Naive B cell (primary cell): ENCODE measurements around the gene CAPN15. TPM values are rescaled to one million over a fixed set of nuclear protein-coding genes. Genes with fewer than 3 reads are reported as not detected.

ENCODE experiments used
- ATAC-seq, 2 donors: fragments of 150-1000 bp; cut with Tn5 transposase; 2 replicates each; pipeline ENCODE4 v1.10.0; 2021; ENCODE audit warnings: low read depth in 2 of 2, mild to moderate bottlenecking in 2 of 2, moderate library complexity in 2 of 2
- DNase-seq: peaks from one replicate; pipeline ENCODE4 v3.0.0; 2022
- H3K27ac Mint-ChIP-seq, 6 donors: one replicate each; pipeline ENCODE4 v1.8.0; 2020 to 2022; ENCODE audit warnings: mild to moderate bottlenecking in 6 of 6, mixed read lengths in 6 of 6, moderate library complexity in 5 of 6, inconsistent platforms in 2 of 6
- H3K27me3 Mint-ChIP-seq, 3 donors: one replicate each; pipeline ENCODE4 v1.8.0; 2021 to 2022; ENCODE audit warnings: mixed read lengths in 3 of 3, mild to moderate bottlenecking in 1 of 3
- H3K36me3 Mint-ChIP-seq, 2 donors: one replicate each; pipeline ENCODE4 v1.8.0; 2020 to 2022; ENCODE audit warnings: mixed read lengths in 2 of 2, inconsistent platforms in 1 of 2, mild to moderate bottlenecking in 1 of 2
- H3K4me1 Mint-ChIP-seq, 3 donors: one replicate each; pipeline ENCODE4 v1.8.0; 2020 to 2022; ENCODE audit warnings: mixed read lengths in 3 of 3, inconsistent platforms in 1 of 3, mild to moderate bottlenecking in 1 of 3, moderate library complexity in 1 of 3
- H3K4me3 Mint-ChIP-seq, 8 donors: one replicate each; pipeline ENCODE4 v1.8.0; 2020 to 2022; ENCODE audit warnings: mild to moderate bottlenecking in 8 of 8, mixed read lengths in 8 of 8, moderate library complexity in 8 of 8, inconsistent platforms in 2 of 8
- H3K9me3 Mint-ChIP-seq, 7 donors: one replicate each; pipeline ENCODE4 v1.8.0; 2020 to 2022; ENCODE audit warnings: mixed read lengths in 7 of 7, mild to moderate bottlenecking in 5 of 7, inconsistent platforms in 2 of 7, moderate library complexity in 1 of 7
- polyA plus RNA-seq, 6 donors: library from polyadenylated mRNA; unstranded; fragments of 300-500 nt; fragmentation: Illumina TruSeq; gene quantifications; one replicate each; pipeline ENCODE4 v1.2.3, GENCODE V29; 2021; ENCODE audit warnings: low read depth in 6 of 6

Gene CAPN15
- polyA plus RNA-seq, 6 donors from 2014 or later = 4.3 to 11.0 (median 5.0) TPM

DNA sequence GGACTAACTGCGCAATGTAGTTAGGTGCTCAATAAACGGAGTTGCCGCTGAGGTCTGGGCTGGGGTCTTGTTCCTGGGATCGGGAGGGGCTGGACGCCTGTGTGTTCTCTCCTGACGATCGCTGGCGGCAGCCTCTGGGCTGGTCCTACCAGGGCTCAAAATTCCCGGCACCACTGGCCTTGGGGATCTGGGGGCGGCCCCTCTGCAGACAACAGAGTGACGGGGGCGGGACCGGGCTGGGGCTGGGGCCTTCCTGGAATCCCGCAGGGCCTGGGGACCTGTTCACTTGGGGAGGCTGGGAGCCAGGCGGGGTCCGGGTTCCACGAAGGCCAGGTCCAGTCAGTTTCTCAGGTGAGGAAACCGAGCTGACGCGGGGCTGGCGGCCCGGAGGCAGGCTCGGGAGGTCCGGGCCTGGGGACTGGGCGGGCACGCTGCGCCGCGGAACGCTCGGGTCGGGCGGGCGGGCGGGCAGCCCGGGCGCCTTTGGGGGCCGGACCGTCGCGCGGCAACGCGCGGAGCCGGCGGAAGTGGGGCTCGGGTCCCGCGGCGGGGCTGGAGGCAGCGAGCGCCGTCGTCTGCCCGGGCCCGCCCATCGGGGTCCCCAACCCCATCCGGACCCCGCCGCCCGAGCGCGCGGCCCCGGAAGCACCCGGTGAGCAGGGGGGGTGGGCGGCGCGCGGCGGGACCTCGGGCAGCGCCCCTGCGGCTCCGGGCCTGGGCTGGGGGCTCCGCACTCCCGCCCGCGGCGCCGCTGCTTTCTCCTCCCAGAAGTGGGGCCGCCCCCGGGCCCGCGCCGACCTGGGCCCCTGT is 42.1 kb downstream of the CAPN15 start, which contains the start of gene PIGQ:
Gene PIGQ, plus strand, starts transcription at position 524 of the 810 bp plus-strand sequence. CDS start 4,107 bp downstream, outside the sequence.
- ATAC-seq (peak; percentile 62 to 75), DNase-seq (peak; percentile 60)
- H3K4me3 Mint-ChIP-seq = peak within 1 kb of the TSS; percentile 84 to 94 (median 90)
- H3K27me3 Mint-ChIP-seq = no peaks in the 10 kb centered on the region
- H3K27ac Mint-ChIP-seq = peak within 1 kb of the TSS in 5 of 6 donors; percentile 60 to 99 (median 89)
- H3K4me1 Mint-ChIP-seq = peaks cover 29 to 36% (median 34%) of the 10 kb centered on the region in 3 donors
- H3K9me3 Mint-ChIP-seq = no peaks in the 10 kb centered on the region
- H3K36me3 Mint-ChIP-seq = no peaks in the 10 kb centered on the region

DNA sequence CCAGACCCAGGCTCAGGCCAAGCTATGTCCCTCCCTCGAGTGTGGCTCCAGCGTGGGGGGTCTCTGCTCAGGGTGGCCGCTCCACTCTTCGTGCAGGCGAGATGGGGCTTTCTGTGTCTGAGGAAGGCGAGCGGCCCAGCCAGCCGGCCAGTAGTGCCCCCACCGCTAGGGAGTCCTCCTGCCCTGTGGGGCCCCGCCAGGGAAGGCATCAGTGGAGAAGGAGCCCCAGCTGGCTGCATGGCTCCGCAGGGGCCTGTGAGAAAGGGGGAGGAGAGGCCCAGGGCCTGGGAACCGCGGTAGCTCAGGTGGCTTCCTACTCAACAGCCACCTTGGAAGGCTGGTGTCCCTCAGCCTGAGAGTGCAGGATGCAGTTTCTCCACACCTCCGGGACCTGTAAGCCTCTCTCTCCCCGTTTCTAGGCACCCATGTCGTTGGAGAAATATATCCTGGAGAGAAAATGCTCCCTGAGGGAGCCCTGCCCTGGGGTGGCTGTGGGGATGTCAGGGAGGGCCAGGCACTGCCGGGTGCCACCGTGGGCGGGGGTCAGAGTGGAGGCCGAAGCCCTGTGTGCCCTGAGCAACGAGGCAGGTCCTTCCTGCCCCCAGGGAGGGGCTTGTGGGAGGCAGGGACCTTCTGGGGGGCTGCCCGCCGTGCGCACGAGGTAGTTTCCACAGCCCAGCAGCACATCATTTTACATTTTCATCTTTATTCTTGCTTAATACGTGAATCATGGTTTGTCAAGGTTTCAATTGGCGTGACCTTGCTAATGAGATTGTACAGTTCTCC is 45.5 kb downstream of the CAPN15 start:
- no peaks in the 10 kb centered on the region for H3K36me3 Mint-ChIP-seq
- no peak overlapping the region for H3K27ac Mint-ChIP-seq
- no peaks in the 10 kb centered on the region for H3K9me3 Mint-ChIP-seq
- H3K27me3 Mint-ChIP-seq = no peaks in the 10 kb centered on the region
- H3K4me3 Mint-ChIP-seq = peak overlapping the region in 1 of 8 donors; percentile 22
- peaks cover 23 to 31% (median 25%) of the 10 kb centered on the region in 3 donors for H3K4me1 Mint-ChIP-seq
- ATAC-seq (no peak), DNase-seq (no peak)

DNA sequence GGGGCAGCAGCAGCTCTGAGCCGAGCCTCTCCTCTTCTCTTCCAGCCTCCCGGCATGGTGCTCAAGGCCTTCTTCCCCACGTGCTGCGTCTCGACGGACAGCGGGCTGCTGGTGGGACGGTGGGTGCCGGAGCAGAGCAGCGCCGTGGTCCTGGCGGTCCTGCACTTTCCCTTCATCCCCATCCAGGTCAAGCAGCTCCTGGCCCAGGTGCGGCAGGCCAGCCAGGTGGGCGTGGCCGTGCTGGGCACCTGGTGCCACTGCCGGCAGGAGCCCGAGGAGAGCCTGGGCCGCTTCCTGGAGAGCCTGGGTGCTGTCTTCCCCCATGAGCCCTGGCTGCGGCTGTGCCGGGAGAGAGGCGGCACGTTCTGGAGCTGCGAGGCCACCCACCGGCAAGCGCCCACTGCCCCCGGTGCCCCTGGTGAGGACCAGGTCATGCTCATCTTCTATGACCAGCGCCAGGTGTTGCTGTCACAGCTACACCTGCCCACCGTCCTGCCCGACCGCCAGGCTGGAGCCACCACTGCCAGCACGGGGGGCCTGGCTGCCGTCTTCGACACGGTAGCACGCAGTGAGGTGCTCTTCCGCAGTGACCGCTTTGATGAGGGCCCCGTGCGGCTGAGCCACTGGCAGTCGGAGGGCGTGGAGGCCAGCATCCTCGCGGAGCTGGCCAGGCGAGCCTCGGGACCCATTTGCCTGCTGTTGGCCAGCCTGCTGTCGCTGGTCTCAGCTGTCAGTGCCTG is 46.7 kb downstream of the CAPN15 start:
- DNase-seq (no peak), ATAC-seq (no peak)
- no peak overlapping the region for H3K27ac Mint-ChIP-seq
- H3K36me3 Mint-ChIP-seq = no peaks in the 10 kb centered on the region
- no peak overlapping the region for H3K4me3 Mint-ChIP-seq
- peaks cover 20 to 27% (median 26%) of the 10 kb centered on the region in 3 donors for H3K4me1 Mint-ChIP-seq
- no peaks in the 10 kb centered on the region for H3K27me3 Mint-ChIP-seq
- no peaks in the 10 kb centered on the region for H3K9me3 Mint-ChIP-seq

GRCh38 chr16:575354-576196 is 48.1 kb downstream of the CAPN15 start:
- no peak for ATAC-seq
- Mint-ChIP-seq H3K4me1 (peaks cover 14 to 24% (median 21%) of the 10 kb centered on the region in 3 donors), H3K36me3 (no peaks in the 10 kb centered on the region), H3K4me3 (no peak overlapping the region), H3K27me3 (no peaks in the 10 kb centered on the region), H3K9me3 (no peaks in the 10 kb centered on the region), H3K27ac (no peak overlapping the region)
- DNase-seq = no peak

DNA sequence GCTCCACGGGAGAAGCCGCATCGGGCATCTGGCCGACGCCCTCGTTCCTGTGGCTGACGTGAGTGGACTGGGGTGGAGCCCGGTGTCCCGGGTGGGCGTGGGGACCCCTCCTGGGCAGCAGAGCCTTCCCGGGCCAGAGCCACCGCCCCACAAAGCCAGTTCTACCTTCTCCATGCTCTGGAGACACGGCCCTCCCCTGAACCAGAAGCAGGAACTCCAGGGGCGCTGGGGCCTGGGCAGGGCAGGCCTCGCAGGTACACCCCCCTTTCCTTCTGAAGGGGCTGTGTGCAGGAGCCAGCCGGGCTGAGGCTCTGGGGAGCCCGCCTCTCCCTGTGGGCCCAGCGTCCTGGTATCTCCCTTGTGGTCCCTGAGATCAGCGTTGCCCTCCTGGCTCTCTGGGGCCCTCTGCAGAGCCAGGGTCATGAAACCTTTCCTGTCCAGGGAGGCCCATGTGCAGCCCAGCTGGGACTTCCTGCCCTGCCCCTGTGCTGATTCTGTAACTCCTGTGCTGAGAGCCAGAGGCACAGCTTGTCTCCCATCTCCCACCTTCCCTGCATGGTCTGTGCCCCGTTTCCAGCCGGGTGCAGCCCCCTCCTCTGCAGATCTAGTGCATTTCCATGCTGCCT is 48.8 kb downstream of the CAPN15 start:
- H3K9me3 Mint-ChIP-seq = no peaks in the 10 kb centered on the region

DNA sequence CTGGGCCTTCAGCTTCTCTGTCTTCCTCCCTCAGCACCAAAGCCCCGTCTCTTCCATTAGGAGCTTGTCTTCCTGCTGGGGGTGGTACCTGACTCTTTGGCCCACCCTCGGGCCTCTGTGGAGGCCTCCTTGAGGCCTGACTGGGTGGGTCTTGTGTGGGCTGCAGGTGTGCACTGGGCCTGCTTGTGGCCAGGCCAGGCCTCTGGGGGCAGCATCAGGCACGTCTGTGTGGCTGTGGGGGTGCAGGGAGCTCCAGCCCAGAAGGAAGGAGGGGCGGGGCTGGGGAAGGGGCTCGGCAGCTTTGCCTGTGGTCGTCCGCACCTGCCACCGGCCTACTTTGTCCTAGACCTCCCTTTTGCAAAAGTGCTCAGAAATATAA is 49.3 kb downstream of the CAPN15 start:
- Mint-ChIP-seq H3K4me3 (no peak overlapping the region), H3K27ac (no peak overlapping the region), H3K9me3 (no peaks in the 10 kb centered on the region), H3K27me3 (no peaks in the 10 kb centered on the region), H3K4me1 (peaks cover 2 to 12% (median 9%) of the 10 kb centered on the region in 3 donors), H3K36me3 (no peaks in the 10 kb centered on the region)
- no peak for DNase-seq
- ATAC-seq = no peak

More for the DNA sequence above, 48.8 kb downstream of the CAPN15 start:
- no peak for DNase-seq
- peak overlapping the region in 1 of 8 donors; percentile 33 for H3K4me3 Mint-ChIP-seq
- peaks cover 7 to 18% (median 14%) of the 10 kb centered on the region in 3 donors for H3K4me1 Mint-ChIP-seq
- no peak for ATAC-seq
- no peaks in the 10 kb centered on the region for H3K36me3 Mint-ChIP-seq
- H3K27me3 Mint-ChIP-seq = no peaks in the 10 kb centered on the region
- H3K27ac Mint-ChIP-seq = no peak overlapping the region

DNA sequence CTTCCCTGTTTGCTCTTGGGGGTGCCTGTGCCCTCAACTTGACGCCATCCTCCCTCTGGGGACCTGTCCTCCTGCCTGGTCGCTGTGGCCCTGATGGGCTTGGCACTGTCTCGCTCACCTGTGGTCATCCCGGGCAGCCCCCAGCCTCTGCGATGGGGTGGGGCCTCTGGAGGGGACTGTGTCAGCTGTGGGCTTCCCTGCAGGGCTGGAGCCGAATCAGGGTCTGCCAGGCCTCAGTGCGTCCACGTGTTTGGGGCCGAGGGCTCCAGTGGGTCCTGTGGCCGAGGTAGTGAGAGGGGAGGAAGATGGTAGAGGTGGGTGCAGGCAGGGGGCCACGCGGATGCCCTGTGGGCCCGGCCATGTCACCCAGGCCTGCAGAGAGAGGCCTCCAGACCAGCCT is 50.3 kb downstream of the CAPN15 start:
- Mint-ChIP-seq H3K4me3 (no peak overlapping the region), H3K4me1 (peaks cover 0 to 11% (median 5%) of the 10 kb centered on the region in 3 donors), H3K9me3 (no peaks in the 10 kb centered on the region), H3K27me3 (no peaks in the 10 kb centered on the region), H3K36me3 (no peaks in the 10 kb centered on the region), H3K27ac (no peak overlapping the region)
- no peak for DNase-seq
- no peak for ATAC-seq

GRCh38 chr16:578232-578869 is 50.8 kb downstream of the CAPN15 start:
- no peaks in the 10 kb centered on the region for H3K27me3 Mint-ChIP-seq
- H3K27ac Mint-ChIP-seq = no peak overlapping the region
- no peaks in the 10 kb centered on the region for H3K9me3 Mint-ChIP-seq
- peaks cover 0 to 11% (median 5%) of the 10 kb centered on the region in 3 donors for H3K4me1 Mint-ChIP-seq
- DNase-seq (no peak), ATAC-seq (no peak)
- no peaks in the 10 kb centered on the region for H3K36me3 Mint-ChIP-seq
- H3K4me3 Mint-ChIP-seq = no peak overlapping the region

DNA sequence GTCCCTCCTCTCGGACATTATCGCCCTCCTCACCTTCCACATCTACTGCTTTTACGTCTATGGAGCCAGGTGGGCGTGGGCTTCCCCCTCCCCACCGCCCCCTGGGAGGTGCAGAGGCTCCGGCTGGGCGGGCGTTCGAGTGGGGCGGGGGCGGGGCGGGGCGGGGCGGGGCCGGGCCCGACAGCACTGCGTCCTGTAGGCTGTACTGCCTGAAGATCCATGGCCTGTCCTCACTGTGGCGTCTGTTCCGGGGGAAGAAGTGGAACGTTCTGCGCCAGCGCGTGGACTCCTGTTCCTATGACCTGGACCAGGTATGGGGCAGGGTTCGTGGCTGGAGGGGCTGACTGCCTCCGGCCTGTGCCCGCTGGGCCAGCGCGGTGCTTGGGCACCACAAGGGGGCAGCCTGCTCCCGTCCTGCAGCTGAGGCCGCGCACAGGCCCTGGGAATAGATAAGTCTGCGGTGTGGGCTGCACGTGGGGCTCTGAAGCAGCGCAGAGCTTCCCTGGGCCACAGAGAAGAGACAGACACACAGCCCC is 51.4 kb downstream of the CAPN15 start:
- H3K4me3 Mint-ChIP-seq = peak overlapping the region in 3 of 8 donors; percentile 34 to 56 (median 34)
- H3K4me1 Mint-ChIP-seq = peaks cover 0 to 11% (median 5%) of the 10 kb centered on the region in 3 donors
- DNase-seq = peak; percentile 59
- peak; percentile 95 to 98 for ATAC-seq
- H3K36me3 Mint-ChIP-seq = no peaks in the 10 kb centered on the region
- no peaks in the 10 kb centered on the region for H3K27me3 Mint-ChIP-seq
- no peaks in the 10 kb centered on the region for H3K9me3 Mint-ChIP-seq
- no peak overlapping the region for H3K27ac Mint-ChIP-seq

DNA sequence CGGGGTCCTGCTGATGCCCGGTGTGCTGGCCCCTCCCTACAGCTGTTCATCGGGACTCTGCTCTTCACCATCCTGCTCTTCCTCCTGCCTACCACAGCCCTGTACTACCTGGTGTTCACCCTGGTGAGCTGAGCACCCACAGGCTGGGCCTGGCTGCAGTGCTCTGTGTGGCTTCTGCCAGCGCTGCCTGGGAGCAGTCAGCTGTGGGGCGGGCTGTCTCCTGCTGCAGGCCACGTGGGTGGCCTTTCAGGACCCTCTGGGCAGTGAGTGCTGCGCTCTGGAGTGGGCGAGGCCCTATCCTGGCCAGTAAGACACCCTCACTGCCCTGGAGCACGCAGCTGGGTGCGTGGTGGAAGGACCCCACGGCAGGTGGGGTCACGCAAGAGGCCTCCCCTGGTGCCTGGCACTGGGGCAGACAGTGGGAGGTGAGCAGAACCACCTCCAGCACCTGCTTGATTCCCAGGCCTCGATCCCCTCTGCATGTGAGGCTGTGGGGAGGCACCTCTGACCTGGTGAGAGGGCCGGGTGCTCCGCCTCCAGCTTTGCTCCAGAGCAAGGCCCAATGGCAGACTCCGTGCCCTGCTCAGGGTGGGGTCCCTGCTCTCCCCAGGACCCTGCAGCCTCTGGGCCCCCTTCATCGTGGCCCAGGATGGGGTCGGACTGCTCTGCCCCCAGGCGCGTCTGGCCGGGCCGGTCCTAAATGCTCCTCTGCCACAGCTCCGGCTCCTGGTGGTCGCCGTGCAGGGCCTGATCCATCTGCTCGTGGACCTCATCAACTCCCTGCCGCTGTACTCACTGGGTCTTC is 52.8 kb downstream of the CAPN15 start:
- ATAC-seq = no peak
- H3K4me3 Mint-ChIP-seq = no peak overlapping the region
- no peak for DNase-seq
- H3K9me3 Mint-ChIP-seq = no peaks in the 10 kb centered on the region
- peaks cover 0 to 13% (median 7%) of the 10 kb centered on the region in 3 donors for H3K4me1 Mint-ChIP-seq
- no peak overlapping the region for H3K27ac Mint-ChIP-seq
- no peaks in the 10 kb centered on the region for H3K36me3 Mint-ChIP-seq
- peaks cover 0 to 2% (median 2%) of the 10 kb centered on the region in 3 donors for H3K27me3 Mint-ChIP-seq

DNA sequence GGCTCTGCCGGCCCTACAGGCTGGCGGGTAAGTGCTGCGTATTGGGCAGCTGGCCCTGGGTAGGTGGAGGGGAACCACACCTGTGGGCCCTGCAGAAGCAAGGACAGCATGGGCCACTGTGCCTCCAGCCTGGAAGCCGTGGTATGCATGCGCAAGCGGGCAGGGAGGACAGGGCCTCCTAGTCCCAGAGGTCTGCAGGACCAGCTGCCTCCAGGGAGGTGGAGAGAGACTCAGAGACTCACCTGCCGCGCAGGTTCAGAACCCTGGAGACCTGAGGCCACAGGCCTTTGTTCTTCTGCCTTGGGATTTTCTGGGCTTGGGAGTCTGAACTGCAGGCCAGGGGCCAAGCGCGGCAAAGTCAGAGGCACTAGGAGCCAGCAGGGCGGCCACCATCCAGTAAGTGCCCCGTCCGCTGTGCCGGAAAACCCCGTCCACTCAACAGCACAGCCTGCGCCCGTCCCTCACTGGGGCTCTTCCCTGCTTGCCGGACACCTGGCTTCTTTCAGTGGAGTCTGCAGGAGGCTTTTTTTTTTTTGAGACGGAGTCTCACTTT is 53.5 kb downstream of the CAPN15 start:
- H3K27me3 Mint-ChIP-seq = peaks cover 0 to 9% (median 8%) of the 10 kb centered on the region in 3 donors
- H3K4me3 Mint-ChIP-seq = no peak overlapping the region
- no peak overlapping the region for H3K27ac Mint-ChIP-seq
- H3K9me3 Mint-ChIP-seq = no peaks in the 10 kb centered on the region
- DNase-seq = no peak
- ATAC-seq = no peak
- no peaks in the 10 kb centered on the region for H3K36me3 Mint-ChIP-seq
- peaks cover 4 to 17% (median 9%) of the 10 kb centered on the region in 3 donors for H3K4me1 Mint-ChIP-seq
